ENCODE data around the gene TMEM175. TPM values are rescaled to one million over a fixed set of nuclear protein-coding genes. Genes with fewer than 3 reads are reported as not detected.

TMEM175 gene
- total RNA-seq, 2 donors from 2014 or later = 26.5 to 39.5 TPM

DNA sequence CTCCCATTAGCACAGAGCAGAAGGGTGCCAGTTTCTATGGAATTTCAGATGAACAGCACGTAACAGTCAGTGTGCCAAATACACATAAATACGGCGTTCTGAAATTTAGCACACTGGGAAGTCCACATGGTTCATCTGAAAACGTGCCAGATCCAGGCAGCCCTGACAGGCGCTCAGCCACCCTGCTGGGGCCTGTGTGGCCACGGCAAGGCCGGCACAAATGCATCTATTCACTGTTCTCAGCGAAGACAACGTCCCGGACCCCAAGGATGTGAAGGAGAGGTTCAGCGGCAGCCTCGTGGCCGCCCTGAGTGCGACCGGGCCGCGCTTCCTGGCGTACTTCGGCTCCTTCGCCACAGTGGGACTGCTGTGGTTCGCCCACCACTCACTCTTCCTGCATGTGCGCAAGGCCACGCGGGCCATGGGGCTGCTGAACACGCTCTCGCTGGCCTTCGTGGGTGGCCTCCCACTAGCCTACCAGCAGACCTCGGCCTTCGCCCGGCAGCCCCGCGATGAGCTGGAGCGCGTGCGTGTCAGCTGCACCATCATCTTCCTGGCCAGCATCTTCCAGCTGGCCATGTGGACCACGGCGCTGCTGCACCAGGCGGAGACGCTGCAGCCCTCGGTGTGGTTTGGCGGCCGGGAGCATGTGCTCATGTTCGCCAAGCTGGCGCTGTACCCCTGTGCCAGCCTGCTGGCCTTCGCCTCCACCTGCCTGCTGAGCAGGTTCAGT, 25.5 kb downstream of the TMEM175 start:
- no peak overlapping the region for H3K4me3 ChIP-seq
- DNase-seq (ENCODE audit: low spot score) = no peak
- TF ChIP-seq, protein P1, sequence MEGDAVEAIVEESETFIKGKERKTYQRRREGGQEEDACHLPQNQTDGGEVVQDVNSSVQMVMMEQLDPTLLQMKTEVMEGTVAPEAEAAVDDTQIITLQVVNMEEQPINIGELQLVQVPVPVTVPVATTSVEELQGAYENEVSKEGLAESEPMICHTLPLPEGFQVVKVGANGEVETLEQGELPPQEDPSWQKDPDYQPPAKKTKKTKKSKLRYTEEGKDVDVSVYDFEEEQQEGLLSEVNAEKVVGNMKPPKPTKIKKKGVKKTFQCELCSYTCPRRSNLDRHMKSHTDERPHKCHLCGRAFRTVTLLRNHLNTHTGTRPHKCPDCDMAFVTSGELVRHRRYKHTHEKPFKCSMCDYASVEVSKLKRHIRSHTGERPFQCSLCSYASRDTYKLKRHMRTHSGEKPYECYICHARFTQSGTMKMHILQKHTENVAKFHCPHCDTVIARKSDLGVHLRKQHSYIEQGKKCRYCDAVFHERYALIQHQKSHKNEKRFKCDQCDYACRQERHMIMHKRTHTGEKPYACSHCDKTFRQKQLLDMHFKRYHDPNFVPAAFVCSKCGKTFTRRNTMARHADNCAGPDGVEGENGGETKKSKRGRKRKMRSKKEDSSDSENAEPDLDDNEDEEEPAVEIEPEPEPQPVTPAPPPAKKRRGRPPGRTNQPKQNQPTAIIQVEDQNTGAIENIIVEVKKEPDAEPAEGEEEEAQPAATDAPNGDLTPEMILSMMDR (IDR thresholded peaks at IDR 0.05) = no peak

DNA sequence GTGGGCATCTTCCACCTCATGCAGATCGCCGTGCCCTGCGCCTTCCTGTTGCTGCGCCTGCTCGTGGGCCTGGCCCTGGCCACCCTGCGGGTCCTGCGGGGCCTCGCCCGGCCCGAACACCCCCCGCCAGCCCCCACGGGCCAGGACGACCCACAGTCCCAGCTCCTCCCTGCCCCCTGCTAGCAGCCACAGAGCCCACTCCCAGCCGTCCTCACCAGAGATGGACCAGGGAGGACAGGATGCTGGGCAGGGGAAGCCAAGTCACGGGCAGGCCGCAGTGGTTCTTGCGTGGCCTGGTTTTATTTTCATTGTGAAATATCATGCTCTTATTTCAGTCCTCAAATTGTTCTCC, 26.0 kb downstream of the TMEM175 start:
- H3K27ac ChIP-seq = no peak overlapping the region
- H3K9me3 ChIP-seq = no peaks in the 10 kb centered on the region
- H3K27me3 ChIP-seq (replicated peaks; ENCODE audit: insufficient read depth) = no peaks in the 10 kb centered on the region
- ATAC-seq (ENCODE audit: insufficient number of reproducible peaks, low FRiP score, low read depth) (no peak), DNase-seq (ENCODE audit: low spot score) (no peak)
- no peak overlapping the region for H3K4me3 ChIP-seq
- peaks cover 19% of the 10 kb centered on the region for H3K36me3 ChIP-seq
- TF ChIP-seq, protein P1 (IDR thresholded peaks at IDR 0.05) = no peak
- no peaks in the 10 kb centered on the region for H3K4me1 ChIP-seq (ENCODE audit: control insufficient read depth in 1 of 2, low read depth in 2 of 2)

More for the DNA sequence above, 25.5 kb downstream of the TMEM175 start:
- H3K9me3 ChIP-seq = no peaks in the 10 kb centered on the region
- peaks cover 24% of the 10 kb centered on the region for H3K36me3 ChIP-seq
- H3K4me1 ChIP-seq (ENCODE audit: control insufficient read depth in 1 of 2, low read depth in 2 of 2) = no peaks in the 10 kb centered on the region
- no peak overlapping the region for H3K27ac ChIP-seq
- no peaks in the 10 kb centered on the region for H3K27me3 ChIP-seq (replicated peaks; ENCODE audit: insufficient read depth)
- ATAC-seq (ENCODE audit: insufficient number of reproducible peaks, low FRiP score, low read depth) = no peak

DNA sequence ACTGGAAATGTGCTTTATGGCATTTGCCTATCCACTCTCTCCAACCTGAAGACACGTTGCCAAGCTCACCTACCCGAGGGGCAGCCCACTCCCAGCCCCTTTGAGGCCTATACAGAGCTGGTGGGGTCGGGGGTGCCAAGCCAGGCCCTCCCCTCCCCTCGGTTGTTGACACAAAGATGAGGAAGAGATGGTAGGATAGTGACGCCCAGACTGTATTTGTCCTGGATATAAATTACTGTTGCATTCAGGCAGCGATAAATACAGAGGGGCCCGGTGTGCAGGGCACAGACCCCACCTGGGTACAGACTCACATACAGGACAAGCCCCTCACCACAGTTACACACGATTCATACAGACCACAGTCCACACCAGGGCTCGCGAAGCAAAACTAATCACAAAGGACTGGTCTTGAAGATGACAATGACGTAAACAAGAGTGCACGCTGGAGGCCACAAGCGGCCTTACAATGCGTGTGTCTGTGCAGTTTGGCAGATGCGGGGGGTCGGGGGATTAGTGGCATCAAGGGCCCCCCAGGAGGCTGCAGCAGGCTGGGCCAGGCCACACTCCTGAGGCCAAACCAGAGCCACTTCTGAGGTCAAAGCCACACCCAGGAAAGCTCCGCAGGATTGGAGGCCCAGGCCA, 26.6 kb downstream of the TMEM175 start:
- Histone ChIP-seq H3K36me3 (peaks cover 15% of the 10 kb centered on the region), H3K27ac (no peak overlapping the region), H3K4me1 (ENCODE audit: control insufficient read depth in 1 of 2, low read depth in 2 of 2) (no peaks in the 10 kb centered on the region), H3K4me3 (no peak overlapping the region), H3K27me3 (replicated peaks; ENCODE audit: insufficient read depth) (no peaks in the 10 kb centered on the region), H3K9me3 (no peaks in the 10 kb centered on the region)
- TF ChIP-seq, protein P1 (IDR thresholded peaks at IDR 0.05) = no peak
- no peak for ATAC-seq (ENCODE audit: insufficient number of reproducible peaks, low FRiP score, low read depth)
- DNase-seq (ENCODE audit: low spot score) = no peak

DNA sequence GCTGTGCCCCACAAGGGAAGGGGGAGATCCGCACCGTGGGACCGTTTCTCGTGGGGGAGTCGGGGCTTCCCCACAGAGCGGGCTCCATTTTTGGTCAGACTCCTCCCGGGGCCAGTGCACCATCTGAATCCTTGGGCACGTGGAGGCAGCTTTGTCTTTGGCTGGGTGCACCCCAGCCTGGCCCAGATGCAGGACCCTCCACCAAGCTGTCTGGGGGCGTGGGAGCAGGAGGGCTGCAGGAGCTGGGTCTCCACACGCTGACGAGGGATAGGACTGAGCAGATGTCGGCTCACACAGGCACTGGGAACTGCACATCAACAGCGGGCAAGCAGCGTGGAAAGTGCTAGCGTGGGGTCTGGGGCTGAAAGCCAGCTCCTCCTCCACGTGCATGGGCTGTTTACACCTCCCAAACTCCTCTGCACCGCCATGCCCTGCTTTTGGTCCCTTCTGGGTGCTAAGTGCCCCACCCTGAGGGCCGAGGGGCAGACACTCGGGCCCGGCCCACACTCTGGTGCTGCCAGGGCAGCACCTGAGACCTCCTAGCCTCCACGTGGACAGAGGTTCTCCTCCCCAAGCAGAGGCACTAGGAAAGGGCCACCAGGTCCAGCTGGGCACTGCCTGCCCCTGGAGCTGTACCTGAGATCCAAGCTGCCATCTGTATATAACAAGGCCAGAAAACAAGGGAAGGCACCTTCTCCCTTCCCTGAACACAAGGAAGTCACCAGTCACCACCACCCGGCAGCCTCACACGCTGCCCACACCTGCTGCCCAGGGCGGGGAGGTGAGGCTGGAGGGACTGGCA, 27.3 kb downstream of the TMEM175 start:
- Histone ChIP-seq H3K9me3 (no peaks in the 10 kb centered on the region), H3K27ac (no peak overlapping the region), H3K27me3 (replicated peaks; ENCODE audit: insufficient read depth) (no peaks in the 10 kb centered on the region), H3K36me3 (peaks cover 15% of the 10 kb centered on the region), H3K4me1 (ENCODE audit: control insufficient read depth in 1 of 2, low read depth in 2 of 2) (no peaks in the 10 kb centered on the region), H3K4me3 (no peak overlapping the region)
- ATAC-seq (ENCODE audit: insufficient number of reproducible peaks, low FRiP score, low read depth) = no peak
- TF ChIP-seq, protein P1 (IDR thresholded peaks at IDR 0.05) = no peak
- no peak for DNase-seq (ENCODE audit: low spot score)

DNA sequence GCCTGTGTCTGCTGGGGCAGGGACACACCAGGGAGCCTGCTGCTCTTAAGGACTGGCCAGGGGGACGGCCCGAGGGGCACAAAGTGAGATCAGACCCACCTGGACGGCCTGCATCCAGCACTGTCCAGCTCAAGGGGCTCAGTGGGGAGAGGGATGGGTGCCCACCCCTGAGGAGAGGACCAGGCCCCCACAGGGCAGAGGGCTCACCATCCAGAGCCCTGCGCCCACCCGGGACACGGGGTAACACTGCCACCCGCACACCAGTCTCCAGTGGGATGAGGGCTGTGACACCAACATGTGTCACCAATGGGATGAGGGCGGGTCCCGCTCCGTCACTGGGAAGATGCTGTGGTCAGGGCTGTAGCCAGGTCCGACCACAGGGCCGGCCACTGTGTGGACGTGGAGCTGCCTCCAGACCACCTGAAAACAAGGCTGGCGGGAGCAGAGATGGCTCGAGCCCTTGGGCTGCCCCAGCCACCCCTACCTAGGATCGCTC, 27.9 kb downstream of the TMEM175 start:
- no peak for DNase-seq (ENCODE audit: low spot score)

More for the DNA sequence above, 27.9 kb downstream of the TMEM175 start:
- H3K27ac ChIP-seq = no peak overlapping the region
- no peaks in the 10 kb centered on the region for H3K4me1 ChIP-seq (ENCODE audit: control insufficient read depth in 1 of 2, low read depth in 2 of 2)
- H3K27me3 ChIP-seq (replicated peaks; ENCODE audit: insufficient read depth) = no peaks in the 10 kb centered on the region
- ATAC-seq (ENCODE audit: insufficient number of reproducible peaks, low FRiP score, low read depth) = no peak
- peaks cover 15% of the 10 kb centered on the region for H3K36me3 ChIP-seq
- H3K9me3 ChIP-seq = no peaks in the 10 kb centered on the region
- TF ChIP-seq, protein P1 (IDR thresholded peaks at IDR 0.05) = no peak
- H3K4me3 ChIP-seq = no peak overlapping the region

Data from thoracic aorta (tissue), 2 donors.